H1 (cell line): ENCODE data around the gene GRM1.

Experiments used
- CTCF ChIP-seq, 3 experiments: IDR thresholded peaks; 1 replicate in 2 of 3; 2 replicates in 1 of 3; pipeline versions ENCODE4 v1.5.1 to v1.6.1; 2011; ENCODE audit warnings: low read length in 3 of 3, mild to moderate bottlenecking in 3 of 3, inconsistent platforms in 2 of 3, low read depth in 1 of 3, moderate library complexity in 1 of 3; ENCODE audit not compliant: insufficient read depth in 1 of 3; ENCODE audit errors: control extremely low read depth in 1 of 3
- EZH2 ChIP-seq: fragments of 200-600 bp; sonication (generic); IDR thresholded peaks from 2 replicates; pipeline ENCODE4 v1.7.1; 2012; ENCODE audit warnings: low read depth, mild to moderate bottlenecking, moderate library complexity, low read length, inconsistent platforms; ENCODE audit not compliant: severe bottlenecking
- GTF2F1 ChIP-seq: IDR thresholded peaks from 2 replicates; pipeline ENCODE4 v1.6.1; 2012; ENCODE audit warnings: low read depth, low read length, improper control_type of control experiment, borderline replicate concordance
- HDAC2 ChIP-seq, 2 experiments: fragments of 300-600 bp in 1 of 2; sonication (generic) in 1 of 2; IDR thresholded peaks; 2 replicates each; pipeline ENCODE4 v1.6.1; 2011 to 2012; ENCODE audit warnings: low read depth in 2 of 2, low read length in 2 of 2, mild to moderate bottlenecking in 2 of 2, moderate library complexity in 2 of 2, borderline replicate concordance in 1 of 2, inconsistent platforms in 1 of 2
- POLR2A ChIP-seq, 2 experiments: IDR thresholded peaks; 1 replicate in 1 of 2; 2 replicates in 1 of 2; pipeline ENCODE4 v1.6.1; 2011; ENCODE audit warnings: low read depth in 2 of 2, low read length in 2 of 2, mild to moderate bottlenecking in 2 of 2; ENCODE audit errors: control extremely low read depth in 1 of 2
- TAF1 ChIP-seq: IDR thresholded peaks from 2 replicates; pipeline ENCODE4 v1.6.1; 2011; ENCODE audit warnings: mild to moderate bottlenecking, low read depth, low read length
- TF ChIP-seq, protein P1 (sequence below): IDR thresholded peaks from 2 replicates; pipeline ENCODE4 v1.6.1; 2012; ENCODE audit warnings: inconsistent platforms

DNA sequence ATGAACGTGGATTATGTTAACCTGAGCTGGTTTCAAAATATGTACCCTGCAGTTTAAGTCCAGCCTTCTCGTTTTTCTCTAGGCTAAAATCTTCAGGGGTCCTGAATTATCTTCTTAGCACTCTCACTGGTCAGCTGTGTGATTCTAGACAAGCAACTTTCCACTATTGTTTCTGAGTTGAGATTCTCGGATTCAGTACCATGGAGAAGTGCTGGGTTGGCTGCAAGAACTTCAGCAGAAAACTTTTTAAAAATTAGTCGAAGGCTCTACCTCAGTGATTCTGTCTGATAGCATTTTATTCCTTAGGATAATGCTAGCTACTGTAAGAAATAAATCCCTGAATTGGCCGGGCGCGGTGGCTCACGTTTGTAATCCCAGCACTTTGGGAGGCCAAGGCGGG, 173.7 kb downstream of the GRM1 start:
- TF ChIP-seq TAF1 (no peak), POLR2A (IDR thresholded peaks at IDR 0.05; ENCODE audit: control extremely low read depth in 1 of 2, low read depth in 2 of 2, low read length in 2 of 2) (no peak), HDAC2 (IDR thresholded peaks at IDR 0.05; ENCODE audit: borderline replicate concordance in 1 of 2, low read depth in 2 of 2, low read length in 2 of 2) (no peak), CTCF (IDR thresholded peaks at IDR 0.05; ENCODE audit: control extremely low read depth in 1 of 3, insufficient read depth in 1 of 3, low read depth in 1 of 3, low read length in 3 of 3) (no peak), EZH2 (no peak), GTF2F1 (no peak)
- TF ChIP-seq, protein P1, sequence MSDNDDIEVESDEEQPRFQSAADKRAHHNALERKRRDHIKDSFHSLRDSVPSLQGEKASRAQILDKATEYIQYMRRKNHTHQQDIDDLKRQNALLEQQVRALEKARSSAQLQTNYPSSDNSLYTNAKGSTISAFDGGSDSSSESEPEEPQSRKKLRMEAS, result no peak
